ENCODE measurements around the gene ESAM. TPM values are rescaled to one million over a fixed set of nuclear protein-coding genes. Genes with fewer than 3 reads are reported as not detected.

Gene ESAM
- total RNA-seq, 2 donors from 2014 or later: 54.2 to 116 TPM

DNA sequence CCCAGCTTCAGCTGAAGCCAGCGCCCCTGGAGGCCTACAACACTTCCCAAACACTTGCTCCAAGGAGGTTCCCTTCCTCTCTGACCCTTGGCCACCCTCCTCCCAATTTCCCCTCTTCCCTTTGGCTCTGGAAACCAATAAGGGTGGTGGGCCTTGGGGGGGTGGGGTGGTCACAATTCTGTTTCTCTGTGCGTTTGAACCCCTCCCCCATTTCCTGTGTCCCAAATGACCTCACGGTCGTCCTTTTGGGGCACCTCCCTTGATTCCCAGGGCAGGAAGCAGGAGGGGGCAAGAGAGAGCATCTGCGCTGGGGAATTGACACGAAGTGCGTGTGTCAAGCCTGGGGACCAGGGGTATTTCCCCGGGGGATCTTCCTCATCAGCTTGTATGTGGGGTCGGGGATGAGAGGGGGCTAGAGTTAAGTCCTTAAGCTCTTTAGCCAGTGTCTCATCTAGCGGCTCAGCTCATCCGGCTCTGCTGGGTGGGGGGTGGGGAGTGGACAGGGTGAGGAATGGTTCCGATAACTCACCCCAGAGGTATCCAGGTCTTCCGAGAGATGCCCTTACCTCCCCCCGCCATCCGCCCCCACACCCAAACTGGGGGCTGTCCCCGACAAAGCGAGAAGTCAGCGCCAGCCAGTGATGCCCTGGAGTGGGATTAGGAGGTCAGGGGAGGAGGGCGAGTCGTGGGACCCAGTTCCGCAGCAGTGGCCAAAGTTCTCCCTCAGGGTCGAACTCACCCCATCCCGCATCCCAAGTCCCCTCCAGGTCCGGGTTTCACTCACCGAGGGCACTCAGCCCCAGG, 587 bp downstream of the ESAM start:
- ATAC-seq (ENCODE audit: insufficient number of reproducible peaks, low FRiP score, low read depth) (no peak), DNase-seq (ENCODE audit: low spot score) (no peak)
- Histone ChIP-seq H3K36me3 (no peaks in the 10 kb centered on the region), H3K27ac (peak overlapping the region; percentile 81 to 83), H3K4me1 (ENCODE audit: control insufficient read depth in 1 of 2, low read depth in 2 of 2) (peaks cover 11 to 51% of the 10 kb centered on the region in 2 donors), H3K9me3 (no peaks in the 10 kb centered on the region), H3K4me3 (peak overlapping the region; percentile 70), H3K27me3 (replicated peaks; ENCODE audit: insufficient read depth) (no peaks in the 10 kb centered on the region)
- TF ChIP-seq, protein P1, sequence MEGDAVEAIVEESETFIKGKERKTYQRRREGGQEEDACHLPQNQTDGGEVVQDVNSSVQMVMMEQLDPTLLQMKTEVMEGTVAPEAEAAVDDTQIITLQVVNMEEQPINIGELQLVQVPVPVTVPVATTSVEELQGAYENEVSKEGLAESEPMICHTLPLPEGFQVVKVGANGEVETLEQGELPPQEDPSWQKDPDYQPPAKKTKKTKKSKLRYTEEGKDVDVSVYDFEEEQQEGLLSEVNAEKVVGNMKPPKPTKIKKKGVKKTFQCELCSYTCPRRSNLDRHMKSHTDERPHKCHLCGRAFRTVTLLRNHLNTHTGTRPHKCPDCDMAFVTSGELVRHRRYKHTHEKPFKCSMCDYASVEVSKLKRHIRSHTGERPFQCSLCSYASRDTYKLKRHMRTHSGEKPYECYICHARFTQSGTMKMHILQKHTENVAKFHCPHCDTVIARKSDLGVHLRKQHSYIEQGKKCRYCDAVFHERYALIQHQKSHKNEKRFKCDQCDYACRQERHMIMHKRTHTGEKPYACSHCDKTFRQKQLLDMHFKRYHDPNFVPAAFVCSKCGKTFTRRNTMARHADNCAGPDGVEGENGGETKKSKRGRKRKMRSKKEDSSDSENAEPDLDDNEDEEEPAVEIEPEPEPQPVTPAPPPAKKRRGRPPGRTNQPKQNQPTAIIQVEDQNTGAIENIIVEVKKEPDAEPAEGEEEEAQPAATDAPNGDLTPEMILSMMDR (IDR thresholded peaks at IDR 0.05): no peak

DNA sequence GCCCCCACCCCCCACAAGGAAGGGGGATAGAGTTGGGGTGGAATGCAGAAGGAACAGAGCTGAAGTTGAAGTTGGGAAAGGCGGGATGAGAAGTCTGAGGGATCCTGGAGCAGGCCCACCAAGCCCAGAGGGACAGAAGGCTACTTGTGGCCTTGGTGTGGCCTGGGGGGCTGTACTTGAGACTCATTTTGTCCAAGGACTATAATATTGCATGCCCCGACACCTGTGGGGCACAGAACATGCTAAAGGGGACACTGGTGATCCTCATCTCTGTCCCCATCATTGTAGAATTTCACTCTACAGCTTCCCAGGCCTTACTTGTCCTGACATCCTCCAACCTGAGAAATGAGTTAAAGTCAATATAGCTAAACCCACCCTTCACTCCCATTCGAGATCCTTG, 1.3 kb downstream of the ESAM start:
- ATAC-seq (ENCODE audit: insufficient number of reproducible peaks, low FRiP score, low read depth): no peak
- peaks cover 11 to 51% of the 10 kb centered on the region in 2 donors for H3K4me1 ChIP-seq (ENCODE audit: control insufficient read depth in 1 of 2, low read depth in 2 of 2)
- no peaks in the 10 kb centered on the region for H3K9me3 ChIP-seq

GRCh38 chr11:124760205-124760652, 1.9 kb downstream of the ESAM start:
- peak overlapping the region; percentile 81 to 83 for H3K27ac ChIP-seq
- H3K9me3 ChIP-seq: no peaks in the 10 kb centered on the region
- H3K27me3 ChIP-seq (replicated peaks; ENCODE audit: insufficient read depth): no peaks in the 10 kb centered on the region
- peak overlapping the region; percentile 70 for H3K4me3 ChIP-seq
- DNase-seq (ENCODE audit: low spot score) (no peak), ATAC-seq (ENCODE audit: insufficient number of reproducible peaks, low FRiP score, low read depth) (no peak)
- H3K36me3 ChIP-seq: no peaks in the 10 kb centered on the region
- TF ChIP-seq, protein P1 (IDR thresholded peaks at IDR 0.05): no peak
- H3K4me1 ChIP-seq (ENCODE audit: control insufficient read depth in 1 of 2, low read depth in 2 of 2): peaks cover 11 to 51% of the 10 kb centered on the region in 2 donors

More for the DNA sequence above, 1.3 kb downstream of the ESAM start:
- H3K27me3 ChIP-seq (replicated peaks; ENCODE audit: insufficient read depth): no peaks in the 10 kb centered on the region
- no peak for DNase-seq (ENCODE audit: low spot score)
- peak overlapping the region; percentile 81 to 83 for H3K27ac ChIP-seq
- TF ChIP-seq, protein P1 (IDR thresholded peaks at IDR 0.05): no peak
- peak overlapping the region; percentile 70 for H3K4me3 ChIP-seq
- no peaks in the 10 kb centered on the region for H3K36me3 ChIP-seq

- DNase-seq (ENCODE audit: low spot score): no peak
- TF ChIP-seq, protein P1 (IDR thresholded peaks at IDR 0.05): no peak
- Histone ChIP-seq H3K36me3 (no peaks in the 10 kb centered on the region), H3K4me3 (peak overlapping the region; percentile 70), H3K27me3 (replicated peaks; ENCODE audit: insufficient read depth) (no peaks in the 10 kb centered on the region), H3K9me3 (no peaks in the 10 kb centered on the region), H3K4me1 (ENCODE audit: control insufficient read depth in 1 of 2, low read depth in 2 of 2) (peaks cover 11 to 51% of the 10 kb centered on the region in 2 donors), H3K27ac (peak overlapping the region; percentile 81 to 83)
- no peak for ATAC-seq (ENCODE audit: insufficient number of reproducible peaks, low FRiP score, low read depth)
Observed at GRCh38 chr11:124759266-124760204, 2.6 kb downstream of the ESAM start.
